H1 (cell line): ENCODE data around the gene GABPB1. TPM values are rescaled to one million over a fixed set of nuclear protein-coding genes. Genes with fewer than 3 reads are reported as not detected.

ENCODE experiments used
- CTCF ChIA-PET: fragments of 300-600 bp; sonication (Branson Sonifier 250); formaldehyde crosslinking; loops from one replicate; lab custom pipeline; 2021; ENCODE audit not compliant: partially characterized antibody; lab: Charles Lee
- POLR2A ChIA-PET: fragments of 300-600 bp; sonication (Branson Sonifier 250); formaldehyde crosslinking; loops from one replicate; lab custom pipeline; 2021; ENCODE audit warnings: inconsistent platforms; ENCODE audit not compliant: partially characterized antibody; lab: Charles Lee
- DNase-seq, 2 experiments: peaks; one replicate each; pipeline versions ENCODE4 v3.0.0 to v3.0.0-alpha.2; 2010 to 2022; ENCODE audit warnings: low spot score in 2 of 2, low read depth in 1 of 2, mixed read lengths in 1 of 2
- FAIRE-seq: peaks from 2 replicates; lab custom pipeline; 2011; peaks lifted over from hg19 to GRCh38; lab: Jason Lieb, UNC
- H2AFZ ChIP-seq: 2 replicates; pipeline ENCODE4 v1.8.1; 2012; ENCODE audit warnings: low read length, inconsistent platforms
- H2AK5ac ChIP-seq: 2 replicates; pipeline ENCODE4 v1.6.1; 2013; ENCODE audit warnings: low read depth, low read length
- H2BK120ac ChIP-seq: replicated peaks from 2 replicates; pipeline ENCODE3; 2013; ENCODE audit warnings: low read depth, low read length, inconsistent platforms
- H2BK12ac ChIP-seq: 2 replicates; pipeline ENCODE4 v1.6.1; 2013; ENCODE audit warnings: low read depth, low read length
- H2BK15ac ChIP-seq: 2 replicates; pipeline ENCODE4 v1.6.1; 2013; ENCODE audit warnings: low read length
- H2BK20ac ChIP-seq: 2 replicates; pipeline ENCODE4 v1.6.1; 2013; ENCODE audit warnings: low read length
- H2BK5ac ChIP-seq: 2 replicates; pipeline ENCODE4 v1.6.1; 2013; ENCODE audit warnings: low read depth, low read length
- H3K14ac ChIP-seq: 2 replicates; pipeline ENCODE4 v1.6.1; 2013; ENCODE audit warnings: inconsistent platforms; ENCODE audit not compliant: insufficient read length
- H3K18ac ChIP-seq: 2 replicates; pipeline ENCODE4 v1.6.1; 2013; ENCODE audit warnings: low read length; ENCODE audit errors: extremely low read depth
- H3K23ac ChIP-seq: 2 replicates; pipeline ENCODE4 v1.6.1; 2013; ENCODE audit warnings: inconsistent platforms; ENCODE audit not compliant: insufficient read length
- H3K23me2 ChIP-seq: 2 replicates; pipeline ENCODE4 v1.6.1; 2013; ENCODE audit warnings: low read depth, low read length
- H3K27ac ChIP-seq: 2 replicates; pipeline ENCODE4 v1.6.1; 2011; ENCODE audit warnings: low read depth, low read length, inconsistent platforms
- H3K27me3 ChIP-seq, 4 experiments: replicated peaks in 1 of 4; 1 replicate in 1 of 4; 2 replicates in 3 of 4; pipeline versions ENCODE4 v1.6.1 to v1.8.1; 2011 to 2013; ENCODE audit warnings: low read length in 3 of 4, mild to moderate bottlenecking in 3 of 4, inconsistent platforms in 2 of 4, mixed read lengths in 2 of 4, moderate library complexity in 1 of 4; ENCODE audit not compliant: control insufficient read depth in 3 of 4, insufficient read depth in 3 of 4; ENCODE audit errors: extremely low read depth in 1 of 4
- H3K36me3 ChIP-seq, 4 experiments: 2 replicates each; pipeline versions ENCODE4 v1.6.1 to v1.8.1; 2011 to 2013; ENCODE audit warnings: mild to moderate bottlenecking in 4 of 4, low read length in 3 of 4, moderate library complexity in 2 of 4, control low read depth in 1 of 4, inconsistent platforms in 1 of 4; ENCODE audit not compliant: insufficient read depth in 4 of 4, control insufficient read depth in 2 of 4
- H3K4ac ChIP-seq: replicated peaks from 2 replicates; pipeline ENCODE3; 2013; ENCODE audit warnings: low read length, low read depth, mixed read lengths, inconsistent platforms; ENCODE audit not compliant: insufficient read length
- H3K4me1 ChIP-seq, 4 experiments: replicated peaks in 1 of 4; 1 replicate in 1 of 4; 2 replicates in 3 of 4; pipeline versions ENCODE4 v1.6.1 to v1.8.1; 2011 to 2013; ENCODE audit warnings: low read length in 3 of 4, inconsistent platforms in 2 of 4, mixed read lengths in 1 of 4; ENCODE audit not compliant: insufficient read depth in 4 of 4, control insufficient read depth in 3 of 4
- H3K4me2 ChIP-seq, 2 experiments: 2 replicates each; pipeline versions ENCODE4 v1.6.1 to v1.8.1; 2011 to 2013; ENCODE audit warnings: low read depth in 2 of 2, low read length in 2 of 2, control low read depth in 1 of 2, inconsistent platforms in 1 of 2, mild to moderate bottlenecking in 1 of 2; ENCODE audit not compliant: insufficient read depth in 1 of 2
- H3K4me3 ChIP-seq, 4 experiments: fragments of 200-600, 300-600 bp in 1 of 4; sonication (generic), shearing (Covaris generic), sonication (Bioruptor Twin) in 1 of 4; 2 replicates each; pipeline versions ENCODE4 v1.5.1 to v1.8.1; 2011 to 2016; ENCODE audit warnings: low read length in 4 of 4, low read depth in 3 of 4, control low read depth in 2 of 4, inconsistent platforms in 2 of 4, mild to moderate bottlenecking in 2 of 4, mixed read lengths in 1 of 4, moderate library complexity in 1 of 4; ENCODE audit not compliant: insufficient read depth in 2 of 4; ENCODE audit errors: extremely low read depth in 1 of 4
- H3K56ac ChIP-seq: replicated peaks from 2 replicates; pipeline ENCODE3; 2013; ENCODE audit warnings: low read depth, mild to moderate bottlenecking, mixed read lengths, low read length, inconsistent platforms; ENCODE audit not compliant: insufficient read length
- H3K79me1 ChIP-seq: 2 replicates; pipeline ENCODE4 v1.6.1; 2013; ENCODE audit warnings: low read depth, low read length, control low read depth
- H3K79me2 ChIP-seq, 2 experiments: 2 replicates each; pipeline versions ENCODE4 v1.6.1 to v1.8.1; 2012 to 2013; ENCODE audit warnings: low read length in 2 of 2, mild to moderate bottlenecking in 2 of 2, inconsistent platforms in 1 of 2; ENCODE audit not compliant: insufficient read depth in 2 of 2, control insufficient read depth in 1 of 2
- H3K9ac ChIP-seq, 4 experiments: replicated peaks in 1 of 4; 1 replicate in 1 of 4; 2 replicates in 3 of 4; pipeline versions ENCODE4 v1.6.1 to v1.8.1; 2011 to 2013; ENCODE audit warnings: low read depth in 3 of 4, low read length in 3 of 4, control low read depth in 2 of 4, mild to moderate bottlenecking in 2 of 4, moderate library complexity in 2 of 4, inconsistent platforms in 1 of 4; ENCODE audit errors: extremely low read depth in 1 of 4
- H3K9me3 ChIP-seq, 2 experiments: 2 replicates each; pipeline versions ENCODE4 v1.6.1 to v1.8.1; 2012 to 2013; ENCODE audit warnings: mild to moderate bottlenecking in 2 of 2, moderate library complexity in 2 of 2, control low read depth in 1 of 2, inconsistent platforms in 1 of 2, low read depth in 1 of 2, low read length in 1 of 2, mixed read lengths in 1 of 2; ENCODE audit not compliant: insufficient read depth in 2 of 2
- H4K20me1 ChIP-seq, 2 experiments: replicated peaks in 1 of 2; 2 replicates each; pipeline versions ENCODE3 to v1.8.1; 2011 to 2013; ENCODE audit warnings: inconsistent platforms in 2 of 2, low read length in 2 of 2, mild to moderate bottlenecking in 1 of 2; ENCODE audit not compliant: insufficient read depth in 2 of 2, control insufficient read depth in 1 of 2
- H4K5ac ChIP-seq: 2 replicates; pipeline ENCODE4 v1.6.1; 2013; ENCODE audit warnings: low read length, low read depth, mixed read lengths, inconsistent platforms; ENCODE audit not compliant: insufficient read length
- H4K8ac ChIP-seq: 2 replicates; pipeline ENCODE4 v1.8.0; 2013; ENCODE audit warnings: mild to moderate bottlenecking, moderate library complexity, low read length, inconsistent platforms; ENCODE audit not compliant: insufficient read depth; ENCODE audit errors: extremely low read depth
- H4K91ac ChIP-seq: replicated peaks from 2 replicates; pipeline ENCODE3; 2013; ENCODE audit warnings: low read length, mixed read lengths, inconsistent platforms; ENCODE audit not compliant: insufficient read length
- BCL11A ChIP-seq, 2 experiments: IDR thresholded peaks; one replicate each; pipeline ENCODE4 v1.6.1; 2011; ENCODE audit warnings: low read depth in 2 of 2, low read length in 2 of 2, mild to moderate bottlenecking in 2 of 2
- BRCA1 ChIP-seq: IDR thresholded peaks from 2 replicates; pipeline ENCODE4 v1.6.1; 2012; ENCODE audit warnings: low read depth, low read length, improper control_type of control experiment
- E2F6 ChIP-seq: IDR thresholded peaks from 2 replicates; pipeline ENCODE4 v1.6.1; 2012; ENCODE audit warnings: inconsistent platforms
- FOSL1 ChIP-seq: IDR thresholded peaks from 2 replicates; pipeline ENCODE4 v1.6.1; 2011; ENCODE audit warnings: mild to moderate bottlenecking, low read depth, low read length, moderate library complexity; ENCODE audit not compliant: insufficient read depth
- GABPA ChIP-seq: IDR thresholded peaks from 2 replicates; pipeline ENCODE4 v1.6.1; 2011; ENCODE audit warnings: mild to moderate bottlenecking, low read length, moderate library complexity, borderline replicate concordance; ENCODE audit not compliant: insufficient read depth
- HDAC6 ChIP-seq: IDR thresholded peaks from one replicate; pipeline ENCODE4 v1.7.1; 2012; ENCODE audit warnings: low read depth, mild to moderate bottlenecking, inconsistent platforms, low read length, moderate library complexity
- KDM5A ChIP-seq: fragments of 200-600 bp; IDR thresholded peaks from 2 replicates; pipeline ENCODE4 v1.7.1; 2012; ENCODE audit warnings: mild to moderate bottlenecking, low read length, inconsistent platforms, mixed read lengths
- RBBP5 ChIP-seq: IDR thresholded peaks from 2 replicates; pipeline ENCODE4 v1.7.1; 2012; ENCODE audit warnings: low read depth, mild to moderate bottlenecking, inconsistent platforms, low read length, moderate library complexity, borderline replicate concordance
- WGBS, 2 experiments: shearing (Covaris generic) in 1 of 2; methylation state at CpG; one replicate each; pipeline versions ENCODE4 v1.1.6 to v1.1.7; 2013 to 2015; ENCODE audit warnings: low lambda C conversion rate in 2 of 2, mixed read lengths in 2 of 2, inconsistent platforms in 1 of 2, low coverage in 1 of 2, missing lambda C conversion rate in 1 of 2; ENCODE audit not compliant: insufficient replicate concordance in 2 of 2, insufficient coverage in 1 of 2, insufficient read length in 1 of 2; ENCODE audit errors: extremely low coverage in 1 of 2, missing lambda C conversion rate in 1 of 2; 5-methylcytosine and 5-hydroxymethylcytosine counted together
- polyA plus RNA-seq, 7 experiments: library from polyadenylated mRNA; depleted of rRNA in 3 of 7; stranded (reverse) in 5 of 7; unstranded in 2 of 7; fragments of >200 nt in 5 of 7; fragments of 200-250 nt in 2 of 7; gene quantifications; 1 replicate in 5 of 7; 2 replicates in 1 of 7; 4 replicates in 1 of 7; pipeline versions ENCODE4 v1.2.1 to v1.2.3, GENCODE V29; 2011 to 2013; ENCODE audit warnings: missing spikeins in 2 of 7, mixed read lengths in 2 of 7
- total RNA-seq: library from RNA; stranded (reverse); fragmentation: NEBNext Ultra II Directional; extraction: Animal tissue kit (Norgen Biotek cat#: 25700); gene quantifications from 2 replicates; pipeline ENCODE4 v1.2.1, GENCODE V29; 2021

The GABPB1 gene
- total and polyA plus RNA-seq, 2 of the 8 experiments (the other 6 are each of a cell fraction or from before 2014, with no cell fraction given): 24.5 to 32.3 TPM

GRCh38 chr15:50318697-50319096 is 36.3 kb downstream of the GABPB1 start:
- H3K9ac ChIP-seq: no peak overlapping the region
- H3K4me1 ChIP-seq: no peaks in the 10 kb centered on the region
- H3K56ac ChIP-seq: no peak overlapping the region
- H2BK5ac ChIP-seq: no peak overlapping the region
- H4K8ac ChIP-seq: no peak overlapping the region
- no peak overlapping the region for H2AFZ ChIP-seq
- H2BK120ac ChIP-seq: no peak overlapping the region
- ChIA-PET POLR2A (interaction anchor here (1.5 kb wide), 1 partner anchor 35 kb away, joined by 5 read pairs; no protein-coding TSS in a partner anchor), CTCF (interaction anchor here (0.7 kb wide), 2 partner anchors 13 to 81 kb away, joined by 3 read pairs; no protein-coding TSS in a partner anchor)
- no peak overlapping the region for H3K4me2 ChIP-seq
- DNase-seq (no peak), FAIRE-seq (no peak)
- no peaks in the 10 kb centered on the region; the same call in 1 of the 2 replicates for H3K79me1 ChIP-seq
- H3K18ac ChIP-seq: no peak overlapping the region
- H4K5ac ChIP-seq: no peak overlapping the region
- H4K20me1 ChIP-seq: no peaks in the 10 kb centered on the region
- no peak overlapping the region for H2BK12ac ChIP-seq
- peaks cover 0 to 2% of the 10 kb centered on the region in 2 experiments; a peak in 2 of 4 replicates for H3K79me2 ChIP-seq
- H3K36me3 ChIP-seq: no peaks in the 10 kb centered on the region
- no peak overlapping the region for H3K27ac ChIP-seq
- WGBS, 2 experiments: 83% methylated on average over 4 of the region's 4 CpGs; no CpG with 5 or more reads in 1 of the 2 experiments
- no peak overlapping the region for H2BK15ac ChIP-seq
- no peaks in the 10 kb centered on the region for H3K9me3 ChIP-seq
- H3K4me3 ChIP-seq: no peak overlapping the region
- no peaks in the 10 kb centered on the region for H3K23me2 ChIP-seq
- H2BK20ac ChIP-seq: no peak overlapping the region
- no peak overlapping the region for H3K4ac ChIP-seq
- H4K91ac ChIP-seq: no peak overlapping the region
- H3K23ac ChIP-seq: no peak overlapping the region
- no peak overlapping the region for H2AK5ac ChIP-seq
- H3K14ac ChIP-seq: no peak overlapping the region
- no peaks in the 10 kb centered on the region for H3K27me3 ChIP-seq
- TF ChIP-seq BRCA1 (no peak), E2F6 (no peak), FOSL1 (no peak), BCL11A (IDR thresholded peaks at IDR 0.05; ENCODE audit: low read depth in 2 of 2, low read length in 2 of 2) (no peak), RBBP5 (no peak), GABPA (no peak), KDM5A (no peak), HDAC6 (no peak)
